Adipose tissue (tissue), 3 donors: ENCODE data around the gene KRTAP13-4. TPM values are rescaled to one million over a fixed set of nuclear protein-coding genes. Genes with fewer than 3 reads are reported as not detected.

ENCODE experiments used
- H3K27ac ChIP-seq: one replicate; pipeline ENCODE4 v1.5.1; 2013; ENCODE audit warnings: low read depth, low read length
- WGBS, 3 donors: extraction: QIAGEN DNeasy Blood & Tissue Kit; methylation state at CpG; one replicate each; pipeline ENCODE4 v1.1.7; 2013; 5-methylcytosine and 5-hydroxymethylcytosine counted together
- polyA plus RNA-seq, 3 donors: library from polyadenylated mRNA; stranded (reverse); fragments of 200-250 nt; gene quantifications; one replicate each; pipeline ENCODE4 v1.2.3, GENCODE V29; 2013
- donor health status: healthy with polysubstance abuse.
- donor health status: Bipolar disorder and iron deficiency.
- donor health status: healthy.

Gene KRTAP13-4
- polyA plus RNA-seq, 3 donors: not detected

GRCh38 chr21:30479259-30479658 lies 49.2 kb downstream of the KRTAP13-4 start:
- WGBS, 3 donors: 55 to 60% (median 57%) methylated on average over 4 of the region's 4 CpGs
- no peak overlapping the region for H3K27ac ChIP-seq

GRCh38 chr21:30480145-30480544 lies 50.1 kb downstream of the KRTAP13-4 start, which contains the start of gene KRTAP19-1:
KRTAP19-1 (minus strand) TSS chr21:30480367; CDS start chr21:30480317, 50 bp downstream.
- no peak within 1 kb of the TSS for H3K27ac ChIP-seq
- WGBS, 3 donors: 71 to 90% (median 90%) methylated on average over 7 of the region's 7 CpGs

Other genes starting within 250 kb of the KRTAP13-4 start
- gene CLDN8, start 214.1 kb upstream of the KRTAP13-4 start, polyA plus RNA-seq: under 1 TPM in 1 of 3 donors, not detected in 2; 0.12 TPM
- gene KRTAP24-1, start 147.3 kb upstream of the KRTAP13-4 start, polyA plus RNA-seq: not detected
- gene KRTAP25-1, start 140.7 kb upstream of the KRTAP13-4 start, polyA plus RNA-seq: not detected
- gene KRTAP26-1, start 109.9 kb upstream of the KRTAP13-4 start, polyA plus RNA-seq: not detected
- not detected for gene KRTAP27-1, start 92.5 kb upstream of the KRTAP13-4 start, polyA plus RNA-seq
- gene KRTAP23-1, start 81.6 kb upstream of the KRTAP13-4 start, polyA plus RNA-seq: not detected
- gene KRTAP13-2, start 57.9 kb upstream of the KRTAP13-4 start, polyA plus RNA-seq: not detected
- not detected for gene KRTAP13-1, start 34.2 kb upstream of the KRTAP13-4 start, polyA plus RNA-seq
- not detected for gene KRTAP13-3, start 4.3 kb upstream of the KRTAP13-4 start, polyA plus RNA-seq
- gene KRTAP15-1, start 10.1 kb downstream of the KRTAP13-4 start, polyA plus RNA-seq: not detected
- gene KRTAP19-1, start 50.1 kb downstream of the KRTAP13-4 start, polyA plus RNA-seq: not detected
- not detected for gene KRTAP19-2, start 57.2 kb downstream of the KRTAP13-4 start, polyA plus RNA-seq
- not detected for gene KRTAP19-3, start 61.8 kb downstream of the KRTAP13-4 start, polyA plus RNA-seq
- not detected for gene KRTAP19-4, start 66.9 kb downstream of the KRTAP13-4 start, polyA plus RNA-seq
- gene KRTAP19-5, start 71.9 kb downstream of the KRTAP13-4 start, polyA plus RNA-seq: not detected
- not detected for gene KRTAP19-6, start 111.6 kb downstream of the KRTAP13-4 start, polyA plus RNA-seq
- gene KRTAP19-7, start 131.1 kb downstream of the KRTAP13-4 start, polyA plus RNA-seq: not detected
- gene KRTAP22-2, start 160.2 kb downstream of the KRTAP13-4 start, polyA plus RNA-seq: not detected
- gene KRTAP6-3, start 162.2 kb downstream of the KRTAP13-4 start, polyA plus RNA-seq: not detected
- gene KRTAP6-2, start 168.7 kb downstream of the KRTAP13-4 start, polyA plus RNA-seq: not detected
- gene KRTAP22-1, start 170.9 kb downstream of the KRTAP13-4 start, polyA plus RNA-seq: not detected
- not detected for gene KRTAP6-1, start 183.7 kb downstream of the KRTAP13-4 start, polyA plus RNA-seq
- gene KRTAP20-1, start 186.2 kb downstream of the KRTAP13-4 start, polyA plus RNA-seq: not detected
- not detected for gene KRTAP20-4, start 190.4 kb downstream of the KRTAP13-4 start, polyA plus RNA-seq
- not detected for gene KRTAP20-2, start 205.0 kb downstream of the KRTAP13-4 start, polyA plus RNA-seq
- not detected for gene KRTAP20-3, start 212.6 kb downstream of the KRTAP13-4 start, polyA plus RNA-seq